Glomerular visceral epithelial cell (primary cell): ENCODE measurements around the gene PPP1R27.

ENCODE experiments used
- DNase-seq: peaks from one replicate; pipeline ENCODE4 v3.0.0-alpha.2; 2016; ENCODE audit errors: extremely low spot score

Gene PPP1R27

DNA sequence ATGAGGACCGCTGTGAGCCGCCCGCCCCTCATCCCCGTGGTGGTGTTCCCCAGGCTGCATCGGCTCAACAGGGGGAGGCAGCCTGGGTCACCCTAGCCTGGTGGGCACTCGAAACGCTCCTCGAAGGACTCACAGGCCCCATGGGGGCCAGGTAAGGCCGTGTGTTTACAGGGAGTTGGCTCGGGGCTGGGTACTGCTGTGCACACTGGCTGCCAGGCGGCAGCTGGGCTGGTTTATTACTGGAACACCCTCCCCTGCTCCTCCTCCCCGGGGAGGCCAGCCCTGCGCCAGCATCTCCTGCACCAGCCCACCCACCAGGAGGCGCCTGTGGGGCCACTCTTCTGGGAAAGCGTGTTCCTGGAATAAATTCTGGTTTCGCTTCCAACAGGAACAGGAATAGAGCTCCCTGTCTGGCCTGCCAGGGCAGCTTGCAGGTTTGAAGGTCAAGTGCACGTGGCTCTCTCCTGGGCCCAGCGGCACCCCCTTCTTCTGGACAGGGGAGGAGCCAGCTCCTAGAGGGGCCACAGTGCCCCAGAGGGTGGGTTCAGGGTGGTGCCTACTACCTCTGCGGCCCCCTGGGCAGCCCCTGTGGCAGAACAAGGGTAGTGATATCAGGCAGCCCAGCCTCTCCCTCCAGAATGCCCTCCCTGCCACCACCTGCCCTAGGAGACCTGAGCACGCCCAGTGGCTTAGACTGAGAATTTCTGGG is 13.1 kb downstream of the PPP1R27 start:
- DNase-seq = peak; percentile 28

- no peak for DNase-seq
These were observed 13.7 kb downstream of the PPP1R27 start for GRCh38 chr17:81821147-81821546.

GRCh38 chr17:81819708-81820107 is 15.1 kb downstream of the PPP1R27 start:
- no peak for DNase-seq

DNA sequence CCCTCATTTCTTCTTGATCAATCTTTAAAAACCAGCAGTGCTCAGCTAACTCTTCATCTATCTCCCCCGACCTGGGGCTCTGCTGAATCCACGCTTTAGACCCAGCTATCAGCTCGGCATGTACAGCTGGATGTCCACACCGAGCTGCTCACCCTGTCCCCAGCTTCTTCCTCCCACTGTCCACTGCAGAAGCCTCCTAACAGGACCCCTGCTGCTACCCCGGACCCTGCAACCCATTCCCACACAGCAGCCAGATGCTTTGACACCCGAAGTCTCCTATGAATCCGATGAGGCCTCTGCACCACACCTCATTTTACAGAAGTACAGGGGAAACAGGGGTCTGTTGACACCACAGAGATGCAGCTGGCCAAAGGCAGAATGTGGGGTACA is 17.1 kb downstream of the PPP1R27 start:
- no peak for DNase-seq

- no peak for DNase-seq
These were observed 19.2 kb downstream of the PPP1R27 start for GRCh38 chr17:81815646-81815986.

DNA sequence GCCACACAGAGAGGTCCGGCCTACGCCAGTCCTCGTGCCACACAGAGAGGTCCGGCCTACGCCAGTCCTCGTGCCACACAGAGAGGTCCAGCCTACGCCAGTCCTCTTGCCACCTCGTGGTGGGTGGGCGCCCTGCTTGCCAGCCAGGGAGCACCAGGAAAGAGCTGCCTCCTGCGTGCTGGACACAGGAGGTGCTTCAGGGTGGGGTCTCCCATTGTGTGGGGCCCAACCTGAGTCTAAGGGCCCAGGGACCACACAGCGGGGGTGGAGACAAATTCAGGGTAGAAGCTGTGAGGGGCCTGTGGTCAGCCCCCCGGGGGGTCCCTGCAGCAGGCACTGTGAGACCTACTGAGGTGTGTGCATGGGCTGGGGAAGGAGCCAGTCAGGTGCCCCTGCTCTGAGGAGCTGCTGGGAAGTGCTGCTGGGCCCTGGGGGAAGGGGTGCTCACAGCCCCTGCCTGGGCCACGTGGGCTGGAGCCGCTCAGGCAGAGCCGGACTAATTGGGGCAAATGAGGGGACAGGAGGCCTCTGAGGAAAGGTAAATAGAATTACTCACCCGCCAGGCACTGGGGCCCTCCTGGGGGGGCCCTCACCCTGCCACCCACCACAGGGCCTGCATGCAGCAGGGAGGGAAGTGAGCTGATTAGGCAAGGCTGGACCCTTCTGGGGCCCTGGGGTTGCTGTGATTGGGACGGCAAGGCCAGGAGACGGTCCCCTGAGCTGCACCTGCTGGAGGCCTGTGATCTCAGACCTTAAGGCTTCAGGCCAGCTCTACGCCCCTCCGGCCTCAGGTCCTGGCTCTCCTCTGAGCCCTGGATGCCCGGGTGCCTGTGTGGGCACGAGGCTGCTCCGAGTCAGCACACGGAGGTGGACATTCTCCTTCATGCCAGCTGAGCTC is 19.9 kb downstream of the PPP1R27 start:
- DNase-seq = peak; percentile 68

DNA sequence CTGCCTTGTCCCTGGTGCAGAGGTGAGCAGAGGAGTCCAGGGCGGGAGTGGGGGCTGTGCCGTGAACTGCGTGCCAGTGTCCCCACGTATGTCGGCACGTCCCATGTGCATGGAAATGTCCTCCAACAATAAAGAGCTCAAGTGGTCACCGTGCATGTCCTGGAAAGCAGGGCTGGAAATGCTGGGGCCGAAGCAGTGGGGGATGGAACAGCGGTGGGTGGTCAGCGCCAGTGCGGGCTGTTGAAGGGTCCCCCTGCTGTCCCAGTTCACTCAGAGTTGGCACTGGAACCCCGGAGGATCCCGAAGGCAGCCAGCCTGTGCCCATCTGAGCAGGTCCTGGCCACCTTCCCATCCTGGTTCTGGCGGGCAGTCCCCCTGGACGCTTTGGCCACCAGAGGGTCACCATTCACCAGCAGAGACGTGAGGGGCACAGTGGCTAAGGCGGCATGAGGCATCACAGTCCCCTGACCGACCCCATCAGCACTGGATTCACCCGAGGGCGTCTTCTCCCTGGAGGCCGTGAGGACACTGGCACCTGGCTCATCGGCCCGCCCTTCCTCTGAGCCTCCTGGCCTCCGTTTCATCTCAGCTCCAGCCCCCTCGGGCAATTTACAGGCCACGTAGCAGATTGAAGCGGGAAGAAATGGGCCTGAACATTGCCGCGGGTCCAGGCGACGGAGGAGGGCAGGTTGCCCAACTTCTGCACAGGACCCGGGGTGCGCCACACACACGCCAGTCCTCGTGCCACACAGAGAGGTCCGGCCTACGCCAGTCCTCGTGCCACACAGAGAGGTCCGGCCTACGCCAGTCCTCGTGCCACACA is 20.8 kb downstream of the PPP1R27 start:
- no peak for DNase-seq

GRCh38 chr17:81813371-81813684 is 21.5 kb downstream of the PPP1R27 start:
- no peak for DNase-seq

DNA sequence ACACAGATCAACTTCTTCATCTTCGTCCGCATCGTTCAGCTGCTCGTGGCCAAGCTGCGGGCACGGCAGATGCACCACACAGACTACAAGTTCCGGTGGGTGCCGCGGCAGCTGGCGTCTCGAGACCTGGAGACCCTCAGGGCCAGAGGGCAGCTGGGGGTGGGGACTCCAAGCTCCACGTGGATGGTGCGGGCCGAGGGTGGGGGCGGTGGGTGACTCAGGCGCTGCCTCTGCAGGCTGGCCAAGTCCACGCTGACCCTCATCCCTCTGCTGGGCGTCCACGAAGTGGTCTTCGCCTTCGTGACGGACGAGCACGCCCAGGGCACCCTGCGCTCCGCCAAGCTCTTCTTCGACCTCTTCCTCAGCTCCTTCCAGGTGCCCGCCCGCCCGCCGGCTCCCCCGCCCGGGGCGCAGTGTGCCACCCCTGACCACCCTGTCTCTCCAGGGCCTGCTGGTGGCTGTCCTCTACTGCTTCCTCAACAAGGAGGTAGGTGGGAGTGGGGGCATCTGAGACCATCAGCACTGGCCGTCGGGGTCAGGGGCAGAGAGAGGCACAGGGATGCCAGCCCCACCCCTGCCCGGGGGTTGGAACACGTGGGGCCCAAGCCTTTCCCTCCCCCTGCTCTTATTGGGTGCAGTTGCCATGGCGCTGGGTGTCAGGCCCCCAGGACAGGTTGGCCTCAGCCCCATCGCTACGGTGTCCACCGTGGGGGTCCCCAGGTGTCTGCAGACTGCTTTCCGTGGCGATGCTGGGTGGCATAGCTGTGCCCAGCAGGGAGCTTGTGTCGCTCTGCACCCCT is 22.1 kb downstream of the PPP1R27 start:
- no peak for DNase-seq

DNA sequence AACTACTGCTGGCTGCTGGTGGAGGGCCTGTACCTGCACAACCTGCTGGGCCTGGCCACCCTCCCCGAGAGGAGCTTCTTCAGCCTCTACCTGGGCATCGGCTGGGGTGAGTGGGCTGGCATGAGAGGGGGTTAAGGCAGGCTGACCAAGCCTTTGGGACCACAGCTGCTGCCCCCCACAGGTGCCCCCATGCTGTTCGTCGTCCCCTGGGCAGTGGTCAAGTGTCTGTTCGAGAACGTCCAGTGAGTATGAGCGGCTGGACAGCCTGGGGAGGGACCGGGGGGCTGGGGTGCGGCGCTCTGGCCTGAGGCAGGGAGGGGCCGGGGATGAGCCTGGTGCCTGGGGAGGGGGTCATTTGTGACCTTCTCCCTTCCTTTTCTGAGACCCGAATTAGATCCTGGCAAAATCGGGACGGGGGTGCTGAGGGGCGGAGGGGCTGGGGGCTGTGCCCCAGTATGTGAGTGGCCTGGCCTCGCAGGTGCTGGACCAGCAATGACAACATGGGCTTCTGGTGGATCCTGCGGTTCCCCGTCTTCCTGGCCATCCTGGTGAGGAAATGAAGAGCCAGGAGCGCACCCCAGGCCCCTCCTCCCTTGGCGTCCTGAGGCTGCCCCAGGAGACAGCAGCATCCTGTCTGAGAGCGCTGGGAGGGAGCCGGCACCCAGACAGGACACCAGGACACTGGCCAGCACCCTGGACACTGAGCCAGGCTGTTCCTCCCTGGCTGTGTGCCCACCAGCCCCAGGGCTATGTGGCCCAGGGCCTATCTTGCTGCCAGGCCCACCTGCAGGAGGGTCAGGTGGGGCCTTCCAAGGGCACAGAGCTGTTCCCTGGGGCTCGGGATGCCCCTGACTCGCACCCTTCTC is 22.9 kb downstream of the PPP1R27 start:
- DNase-seq = no peak

DNA sequence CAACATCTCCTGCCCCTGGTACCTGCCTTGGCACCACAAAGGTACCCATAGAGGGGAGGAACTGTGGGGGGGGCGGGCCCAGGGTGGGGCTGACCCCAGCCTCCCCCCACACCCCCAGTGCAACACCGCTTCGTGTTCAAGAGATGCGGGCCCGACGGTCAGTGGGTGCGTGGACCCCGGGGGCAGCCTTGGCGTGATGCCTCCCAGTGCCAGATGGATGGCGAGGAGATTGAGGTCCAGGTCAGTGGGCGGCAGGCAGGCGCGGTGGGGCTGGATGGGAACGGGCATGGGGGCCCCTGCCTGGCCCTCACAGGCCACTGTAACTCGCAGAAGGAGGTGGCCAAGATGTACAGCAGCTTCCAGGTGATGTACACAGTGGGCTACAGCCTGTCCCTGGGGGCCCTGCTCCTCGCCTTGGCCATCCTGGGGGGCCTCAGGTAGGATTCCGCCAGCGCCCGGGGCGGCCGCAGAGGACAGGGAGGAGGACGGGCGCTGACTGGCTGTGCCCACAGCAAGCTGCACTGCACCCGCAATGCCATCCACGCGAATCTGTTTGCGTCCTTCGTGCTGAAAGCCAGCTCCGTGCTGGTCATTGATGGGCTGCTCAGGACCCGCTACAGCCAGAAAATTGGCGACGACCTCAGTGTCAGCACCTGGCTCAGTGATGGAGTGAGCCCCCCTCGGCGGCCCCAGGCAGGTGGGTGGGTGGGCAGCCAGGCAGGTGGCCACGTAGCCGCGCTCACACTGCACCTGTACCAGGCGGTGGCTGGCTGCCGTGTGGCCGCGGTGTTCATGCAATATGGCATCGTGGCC is 23.8 kb downstream of the PPP1R27 start:
- DNase-seq = no peak

DNA sequence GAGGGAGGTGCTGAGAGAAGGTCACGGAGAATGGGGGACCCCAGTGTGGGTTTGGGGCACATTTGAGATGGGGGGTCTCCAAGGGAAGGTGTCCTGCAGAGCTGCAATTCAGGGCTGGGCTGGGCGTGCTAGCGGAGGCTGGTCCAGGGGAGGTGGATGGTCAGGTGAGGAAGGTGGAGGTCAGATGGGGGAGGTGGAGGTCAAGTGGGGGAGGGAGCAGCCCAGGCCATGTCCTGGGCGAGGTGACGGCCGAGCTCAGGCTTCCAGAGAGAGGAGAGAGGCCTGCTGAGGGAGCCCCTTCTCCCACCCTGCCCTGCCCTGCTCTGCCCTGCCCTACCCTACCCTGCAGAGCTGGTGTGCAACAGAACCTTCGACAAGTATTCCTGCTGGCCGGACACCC is 24.4 kb downstream of the PPP1R27 start:
- no peak for DNase-seq

- DNase-seq = no peak
These were observed 25.3 kb downstream of the PPP1R27 start for GRCh38 chr17:81809556-81809998.

DNA sequence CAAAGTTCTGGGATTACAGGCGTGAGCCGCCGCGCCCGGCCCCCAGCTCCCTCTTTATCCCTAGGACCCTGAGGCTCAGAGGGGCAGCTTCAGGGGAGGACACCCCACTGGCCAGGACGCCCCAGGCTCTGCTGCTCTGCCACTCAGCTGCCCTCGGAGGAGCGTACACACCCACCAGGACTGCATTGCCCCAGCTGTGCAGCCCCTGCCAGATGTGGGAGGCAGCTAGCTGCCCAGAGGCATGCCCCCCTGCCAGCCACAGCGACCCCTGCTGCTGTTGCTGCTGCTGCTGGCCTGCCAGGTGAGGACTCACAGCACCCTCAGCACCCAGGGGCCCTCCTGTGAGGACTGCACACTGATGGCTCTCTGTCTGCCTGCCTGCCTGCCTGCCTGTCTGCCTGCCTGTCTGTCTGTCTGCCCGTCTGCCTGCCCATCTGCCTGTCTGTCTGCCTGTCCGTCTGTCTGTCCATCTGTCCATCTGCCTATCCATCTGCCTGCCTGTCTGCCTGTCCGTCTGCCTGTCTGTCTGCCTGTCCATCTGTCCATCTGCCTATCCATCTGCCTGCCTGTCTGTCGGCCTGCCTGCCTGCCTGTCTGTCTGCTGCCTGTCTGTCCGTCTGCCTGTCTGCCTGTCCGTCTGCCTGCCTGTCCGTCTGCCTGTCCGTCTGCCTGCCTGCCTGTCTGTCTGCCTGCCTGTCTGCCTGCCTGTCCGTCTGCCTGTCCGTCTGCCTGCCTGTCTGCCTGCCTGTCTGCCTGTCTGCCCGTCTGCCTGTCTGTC is 25.9 kb downstream of the PPP1R27 start:
- DNase-seq = no peak

GRCh38 chr17:81807839-81808238 is 27.0 kb downstream of the PPP1R27 start:
- DNase-seq = no peak

DNA sequence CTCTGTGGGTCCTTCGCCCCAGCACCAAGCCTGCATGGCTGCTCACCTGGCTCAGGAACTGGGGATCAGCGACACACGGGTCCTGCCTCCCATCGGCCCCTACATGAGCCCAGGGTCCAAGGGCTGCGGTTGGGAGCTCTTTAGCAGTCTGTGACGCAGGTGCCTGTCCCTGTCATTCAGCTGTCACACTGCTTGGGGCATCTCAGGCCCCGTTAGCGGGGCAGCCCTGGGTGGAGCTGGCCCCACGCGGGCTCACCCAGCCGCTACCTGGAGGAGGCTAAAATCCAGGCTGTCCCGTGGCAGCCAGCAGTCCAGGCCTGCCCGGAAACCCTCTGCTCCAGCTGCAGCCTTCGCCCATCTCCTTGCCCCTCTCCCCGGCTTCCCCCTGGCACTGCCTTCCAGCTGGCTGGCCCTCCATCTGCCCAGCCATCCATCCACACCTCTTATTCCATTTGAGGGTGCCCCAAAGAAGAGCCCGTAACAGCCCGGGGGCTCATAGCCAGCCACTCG is 27.6 kb downstream of the PPP1R27 start:
- DNase-seq = no peak

GRCh38 chr17:81806461-81807209 is 28.2 kb downstream of the PPP1R27 start:
- DNase-seq = no peak
